ENCODE results near the gene ABCD1. TPM values are rescaled to one million over a fixed set of nuclear protein-coding genes. Genes with fewer than 3 reads are reported as not detected.

Gene ABCD1
- polyA plus RNA-seq, 3 donors: 5.6 to 22.5 (median 5.8) TPM

- Histone ChIP-seq H3K36me3 (replicated peaks in 1 of 2; ENCODE audit: control insufficient read depth in 1 of 2, insufficient read depth in 2 of 2, low read length in 2 of 2) (peaks cover 7% of the 10 kb centered on the region in 2 donors), H3K9ac (ENCODE audit: insufficient read depth, low read length, poor library complexity, severe bottlenecking) (peak overlapping the region; percentile 82), H4K20me1 (ENCODE audit: insufficient read depth, low read length) (peaks cover 34% of the 10 kb centered on the region), H3K4me2 (replicated peaks; ENCODE audit: extremely low read depth, low read length, poor library complexity, severe bottlenecking) (peak overlapping the region; percentile 86), H3K27me3 (ENCODE audit: control insufficient read depth in 2 of 2, insufficient read depth in 2 of 2, low read length in 2 of 2) (no peaks in the 10 kb centered on the region), H3K4me1 (ENCODE audit: control insufficient read depth in 1 of 2, insufficient read depth in 2 of 2, low read length in 2 of 2) (peaks cover 76 to 85% of the 10 kb centered on the region in 2 donors), H3K4me3 (replicated peaks in 1 of 3; ENCODE audit: low read depth in 2 of 3, low read length in 3 of 3) (peak overlapping the region; percentile 31 to 80 (median 71)), H3K27ac (ENCODE audit: low read depth in 1 of 2, low read length in 2 of 2) (peak overlapping the region; percentile 93 to 100), H3K79me2 (ENCODE audit: insufficient read depth, low read length) (peaks cover 72% of the 10 kb centered on the region), H3K9me3 (replicated peaks in 1 of 2; ENCODE audit: control insufficient read depth in 1 of 2, insufficient read depth in 1 of 2, low read length in 2 of 2) (peaks cover 0 to 9% of the 10 kb centered on the region in 2 donors), H2AFZ (ENCODE audit: insufficient read depth, low read depth, low read length, poor library complexity, severe bottlenecking) (no peak overlapping the region)
- peaks cover 0 to 22% (median 8%) of the 10 kb centered on the region in 7 donors for H3K9me3 Mint-ChIP-seq
- H3K36me3 Mint-ChIP-seq: peaks cover 16 to 26% of the 10 kb centered on the region in 2 donors
- WGBS (ENCODE audit: insufficient coverage): 2% methylated on average over 17 of the region's 35 CpGs
- peaks cover 0 to 3% (median 0%) of the 10 kb centered on the region in 3 donors for H3K27me3 Mint-ChIP-seq (ENCODE audit: low read depth in 3 of 3)
- peak; percentile 79 to 82 (median 80) for DNase-seq
- peak overlapping the region; percentile 84 to 93 (median 92) for H3K27ac Mint-ChIP-seq
- peaks cover 51% of the 10 kb centered on the region for H3K4me1 Mint-ChIP-seq
- intact Hi-C loops (cut with micrococcal nuclease): no loop called here
- TF ChIP-seq CTCF (IDR thresholded peaks at IDR 0.05): no peak
- peak overlapping the region; percentile 73 to 78 for H3K4me3 Mint-ChIP-seq
Observed at GRCh38 chrX:153726286-153727122, 1.8 kb downstream of the ABCD1 start.

GRCh38 chrX:153727123-153727931 is 2.7 kb downstream of the ABCD1 start:
- peaks cover 19 to 24% of the 10 kb centered on the region in 2 donors for H3K36me3 Mint-ChIP-seq
- H3K27me3 Mint-ChIP-seq (ENCODE audit: low read depth in 3 of 3): peaks cover 0 to 3% (median 0%) of the 10 kb centered on the region in 3 donors
- H3K4me2 ChIP-seq (replicated peaks; ENCODE audit: extremely low read depth, low read length, poor library complexity, severe bottlenecking): peak overlapping the region; percentile 86
- peak overlapping the region; percentile 82 for H3K9ac ChIP-seq (ENCODE audit: insufficient read depth, low read length, poor library complexity, severe bottlenecking)
- H3K4me1 Mint-ChIP-seq: peaks cover 54% of the 10 kb centered on the region
- H3K4me3 Mint-ChIP-seq: peak overlapping the region; percentile 73 to 78
- H3K9me3 ChIP-seq (replicated peaks in 1 of 2; ENCODE audit: control insufficient read depth in 1 of 2, insufficient read depth in 1 of 2, low read length in 2 of 2): peaks cover 0 to 14% of the 10 kb centered on the region in 2 donors
- H3K27me3 ChIP-seq (ENCODE audit: control insufficient read depth in 2 of 2, insufficient read depth in 2 of 2, low read length in 2 of 2): no peaks in the 10 kb centered on the region
- intact Hi-C loops (cut with micrococcal nuclease): no loop called here
- TF ChIP-seq CTCF (IDR thresholded peaks at IDR 0.05): no peak
- DNase-seq: peak in 2 of 3 donors; percentile 35 to 37
- WGBS (ENCODE audit: insufficient coverage): 5% methylated on average over 9 of the region's 23 CpGs
- H3K9me3 Mint-ChIP-seq: peaks cover 0 to 29% (median 17%) of the 10 kb centered on the region in 7 donors
- peaks cover 64% of the 10 kb centered on the region for H3K79me2 ChIP-seq (ENCODE audit: insufficient read depth, low read length)
- peak overlapping the region in 1 of 3 experiments; percentile 80 for H3K4me3 ChIP-seq (replicated peaks in 1 of 3; ENCODE audit: low read depth in 2 of 3, low read length in 3 of 3)
- peak overlapping the region; percentile 84 to 93 (median 92) for H3K27ac Mint-ChIP-seq
- peaks cover 7% of the 10 kb centered on the region in 2 donors for H3K36me3 ChIP-seq (replicated peaks in 1 of 2; ENCODE audit: control insufficient read depth in 1 of 2, insufficient read depth in 2 of 2, low read length in 2 of 2)
- H3K27ac ChIP-seq (ENCODE audit: low read depth in 1 of 2, low read length in 2 of 2): peak overlapping the region; percentile 93 to 100
- no peak overlapping the region for H2AFZ ChIP-seq (ENCODE audit: insufficient read depth, low read depth, low read length, poor library complexity, severe bottlenecking)
- peaks cover 78 to 89% of the 10 kb centered on the region in 2 donors for H3K4me1 ChIP-seq (ENCODE audit: control insufficient read depth in 1 of 2, insufficient read depth in 2 of 2, low read length in 2 of 2)
- peaks cover 31% of the 10 kb centered on the region for H4K20me1 ChIP-seq (ENCODE audit: insufficient read depth, low read length)

All from CD14-positive monocyte (primary cell).